NCI-H345 (cell line): ENCODE results near the gene HRH3.

ENCODE experiments used
- DNase-seq: peaks from one replicate; lab custom pipeline; 2025; lab: John Stamatoyannopoulos, UW

The HRH3 gene

GRCh38 chr20:62174870-62175624 lies 45.0 kb downstream of the HRH3 start:
- DNase-seq = no peak

- DNase-seq = no peak
These were observed 45.9 kb downstream of the HRH3 start for GRCh38 chr20:62174021-62174804.

GRCh38 chr20:62172666-62173065 lies 47.4 kb downstream of the HRH3 start:
- no peak for DNase-seq

- DNase-seq = no peak
These were observed 48.8 kb downstream of the HRH3 start for GRCh38 chr20:62171245-62171644.

DNA sequence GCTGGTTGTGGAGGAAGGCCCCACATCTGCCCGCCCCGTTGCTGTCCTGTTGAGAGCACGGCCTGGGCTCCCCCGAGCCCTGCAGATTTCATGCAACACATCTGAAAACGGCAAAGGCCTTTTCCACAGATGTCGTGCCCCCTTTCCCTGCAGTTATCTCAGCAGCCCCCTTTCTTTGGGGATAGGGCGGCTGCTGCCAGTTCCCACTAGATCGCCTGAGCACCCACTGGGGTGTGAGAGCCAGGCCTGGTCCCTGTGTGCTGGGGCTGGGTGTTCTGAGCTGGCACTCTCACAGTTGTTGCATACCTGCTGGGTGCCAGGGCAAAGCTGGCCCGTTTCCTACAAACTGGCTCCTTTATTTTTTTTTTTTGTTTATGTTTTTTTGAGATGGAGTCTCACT lies 49.5 kb downstream of the HRH3 start:
- no peak for DNase-seq

DNA sequence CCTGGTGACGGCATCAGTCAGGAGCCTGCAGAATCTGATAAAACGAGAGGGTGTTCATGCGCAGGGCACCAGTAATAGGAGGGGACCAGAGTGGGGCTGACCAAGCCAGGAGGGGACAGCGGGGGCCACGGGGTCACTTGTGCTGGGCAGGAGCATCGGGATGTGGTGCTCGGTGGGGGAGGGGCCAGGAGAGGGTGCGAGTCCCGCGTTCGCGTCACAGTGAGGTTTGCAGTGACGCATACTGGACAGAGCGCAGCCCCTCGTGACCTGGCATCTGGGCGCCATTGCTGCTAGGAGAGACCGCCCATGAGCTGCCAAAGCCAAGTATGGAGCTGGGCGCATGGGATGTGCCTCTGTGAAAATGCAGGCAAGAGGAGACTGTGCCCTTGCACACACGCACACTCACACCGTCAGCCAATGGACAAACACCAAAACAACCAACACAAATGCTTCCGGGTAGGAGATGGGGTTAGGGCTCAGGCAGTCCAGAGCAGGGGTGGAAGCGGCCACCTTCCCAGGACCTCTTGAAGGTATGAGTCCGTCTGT lies 51.1 kb downstream of the HRH3 start:
- no peak for DNase-seq

- DNase-seq = no peak
These were observed 52.0 kb downstream of the HRH3 start for GRCh38 chr20:62168061-62168460.

DNA sequence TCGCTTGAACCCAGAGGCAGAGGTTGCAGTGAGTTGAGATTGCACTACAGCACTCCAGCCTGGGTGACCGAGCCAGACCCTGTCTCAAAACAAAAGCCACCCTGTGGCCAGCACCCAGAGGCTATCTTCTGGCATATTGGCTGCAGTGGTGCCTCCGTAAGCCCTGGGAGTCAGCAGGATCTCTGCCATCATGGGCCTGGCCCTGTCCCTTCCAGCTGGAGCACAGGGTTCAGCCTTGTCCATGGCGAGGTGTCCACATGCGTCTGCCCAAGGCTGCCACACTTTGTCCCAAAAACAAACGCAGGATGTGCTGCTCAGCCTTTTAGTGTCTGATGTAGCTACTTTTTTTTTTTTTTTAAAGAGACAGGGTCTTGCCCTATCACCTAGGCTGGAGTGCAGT lies 52.6 kb downstream of the HRH3 start:
- no peak for DNase-seq

GRCh38 chr20:62165762-62166399 lies 54.2 kb downstream of the HRH3 start:
- DNase-seq = no peak
